SK-N-DZ (cell line): ENCODE data around the gene POLE4. TPM values are rescaled to one million over a fixed set of nuclear protein-coding genes. Genes with fewer than 3 reads are reported as not detected.

Experiments used
- DNase-seq: peaks from one replicate; pipeline ENCODE4 v3.0.0-alpha.2; 2015; ENCODE audit warnings: low spot score
- polyA plus RNA-seq, 2 experiments: library from polyadenylated mRNA; depleted of rRNA; stranded (reverse); fragments of >200 nt; gene quantifications; 2 replicates each; pipeline ENCODE4 v1.2.3, GENCODE V29; 2014

POLE4 gene, protein sequence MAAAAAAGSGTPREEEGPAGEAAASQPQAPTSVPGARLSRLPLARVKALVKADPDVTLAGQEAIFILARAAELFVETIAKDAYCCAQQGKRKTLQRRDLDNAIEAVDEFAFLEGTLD
- polyA plus RNA-seq (2014; cell fraction: cytosol; rRNA removed): 18.8 and 22.4 TPM in 2 replicates
- 6.5 and 9.0 TPM in 2 replicates for polyA plus RNA-seq (2014; cell fraction: nucleus; rRNA removed)

DNA sequence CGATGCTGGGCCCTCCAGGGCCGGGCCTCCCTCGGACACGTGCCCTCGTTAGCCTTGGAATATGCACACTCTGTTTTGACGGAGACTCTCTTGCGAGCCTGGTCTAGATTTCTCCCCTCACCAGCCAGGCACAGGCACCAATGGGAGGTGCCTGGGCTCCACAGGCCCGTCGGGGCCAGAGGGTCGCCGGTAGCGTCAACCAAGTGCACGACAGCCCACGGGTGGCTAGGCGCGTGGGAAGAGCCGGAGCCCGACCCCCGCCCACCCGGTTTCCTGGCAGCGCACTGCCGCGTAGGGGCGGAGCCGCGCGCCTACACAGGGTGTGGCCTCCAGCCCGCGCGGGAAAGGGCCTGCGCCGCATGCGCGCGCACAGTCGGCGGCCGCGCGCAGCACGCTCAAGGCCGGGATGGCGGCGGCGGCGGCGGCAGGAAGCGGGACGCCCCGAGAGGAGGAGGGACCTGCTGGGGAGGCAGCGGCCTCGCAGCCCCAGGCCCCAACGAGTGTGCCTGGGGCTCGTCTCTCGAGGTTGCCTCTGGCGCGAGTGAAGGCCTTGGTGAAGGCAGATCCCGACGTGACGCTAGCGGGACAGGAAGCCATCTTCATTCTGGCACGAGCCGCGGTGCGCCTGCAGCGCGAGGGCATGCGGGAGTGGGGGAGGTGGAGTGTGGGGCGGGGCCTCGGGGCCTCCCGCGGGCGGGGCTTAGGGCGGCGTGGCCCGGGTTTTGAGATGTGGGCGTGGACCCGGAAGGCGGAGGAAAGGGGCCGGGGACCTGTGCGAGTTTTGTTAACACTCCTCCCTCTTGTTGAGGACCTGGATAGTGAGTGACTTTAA is at the start of gene POLE4:
Gene POLE4, plus strand, starts transcription at position 370 of the 832 bp plus-strand sequence. Its CDS starts 37 bp downstream, at position 407.
- peak; percentile 85 for DNase-seq

DNA sequence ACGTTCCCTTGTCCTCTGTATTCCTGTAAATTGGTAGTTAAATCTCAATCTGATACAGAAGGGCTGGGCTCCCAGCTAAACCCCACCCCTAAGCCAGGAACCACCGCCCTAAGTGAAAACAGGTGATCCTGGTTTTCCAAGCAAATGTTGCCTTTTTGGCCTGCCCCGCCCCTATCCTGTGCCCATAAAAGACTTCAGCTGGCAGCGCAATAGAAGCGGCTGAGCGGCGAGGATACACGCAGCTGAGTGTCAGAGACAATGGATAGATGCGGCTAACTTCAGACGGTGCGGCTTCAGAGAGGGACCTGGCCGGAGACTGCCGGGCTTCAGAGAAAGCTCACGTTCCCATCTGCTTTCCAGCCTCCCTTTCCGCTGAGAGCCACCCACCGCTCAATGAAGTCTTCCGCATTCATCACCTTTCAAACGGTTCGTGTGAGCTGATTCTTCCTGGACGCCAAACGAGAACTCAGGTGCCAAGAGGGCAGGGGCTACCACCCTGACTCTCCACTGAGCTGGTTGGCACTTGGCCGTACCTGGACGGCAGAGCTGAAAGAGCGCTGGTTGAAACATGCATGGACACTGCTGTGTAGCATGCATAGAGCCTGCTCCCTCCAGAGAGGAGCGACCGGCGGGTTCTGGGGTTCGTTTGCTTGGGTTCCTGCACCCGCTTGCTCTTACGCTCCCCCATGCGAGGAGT is 49.5 kb upstream of the POLE4 start:
- DNase-seq: no peak

DNA sequence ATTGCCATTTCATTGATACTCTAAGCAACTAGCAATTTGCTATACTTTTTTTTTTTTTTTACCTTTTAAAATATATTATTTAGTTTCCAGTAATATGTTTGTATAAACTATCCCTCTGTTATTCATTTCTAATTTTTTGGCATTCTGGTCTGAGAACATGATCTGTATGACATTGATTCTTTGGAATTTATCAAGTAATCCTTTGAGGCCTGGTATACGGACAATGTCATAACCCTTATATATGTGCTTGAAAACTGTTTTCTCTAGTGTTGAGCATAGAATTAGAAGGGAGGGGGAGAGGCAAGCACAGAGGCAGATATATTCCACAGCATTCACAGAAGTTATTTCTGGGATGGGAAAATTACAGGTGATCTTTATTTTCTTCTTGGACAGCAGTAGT is 48.2 kb upstream of the POLE4 start:
- DNase-seq: no peak

DNA sequence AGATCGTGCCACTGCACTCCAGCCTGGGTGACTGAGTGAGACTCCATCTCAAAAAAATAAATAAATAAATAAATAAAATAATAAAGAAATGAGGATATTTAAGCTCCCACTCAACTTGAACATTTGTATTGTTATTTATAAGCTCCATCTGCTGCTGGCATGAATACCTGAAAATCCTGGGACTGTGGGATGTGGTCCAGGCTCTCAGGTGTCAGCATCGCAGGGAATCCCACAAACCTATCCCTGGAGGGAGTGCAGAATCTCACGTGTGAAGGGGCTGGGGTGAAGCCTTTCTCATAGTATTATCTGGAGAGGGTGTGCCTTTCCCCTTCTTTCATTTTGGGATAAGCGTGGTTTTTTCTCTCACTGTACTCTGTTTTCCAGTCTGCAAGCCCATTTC is 47.4 kb upstream of the POLE4 start:
- DNase-seq: no peak

DNA sequence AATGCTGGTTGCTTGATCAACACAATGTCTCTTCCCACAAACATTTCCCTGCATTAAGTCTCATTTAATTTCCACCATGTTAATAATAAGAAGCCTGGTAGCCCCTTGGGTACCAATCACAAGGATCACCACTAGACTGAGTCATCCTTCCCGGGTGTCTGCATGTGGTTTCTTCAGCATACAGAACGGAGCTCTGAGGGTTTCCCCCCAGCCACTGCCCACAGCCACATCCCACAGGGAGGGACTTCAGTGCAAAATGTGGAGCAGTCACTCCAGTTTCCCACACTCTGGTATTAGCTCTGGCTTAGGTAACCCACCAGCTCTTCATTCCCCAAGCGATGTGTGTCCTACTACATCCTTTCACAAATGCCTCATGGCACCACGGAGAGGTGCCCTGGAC is 42.7 kb upstream of the POLE4 start:
- no peak for DNase-seq

DNA sequence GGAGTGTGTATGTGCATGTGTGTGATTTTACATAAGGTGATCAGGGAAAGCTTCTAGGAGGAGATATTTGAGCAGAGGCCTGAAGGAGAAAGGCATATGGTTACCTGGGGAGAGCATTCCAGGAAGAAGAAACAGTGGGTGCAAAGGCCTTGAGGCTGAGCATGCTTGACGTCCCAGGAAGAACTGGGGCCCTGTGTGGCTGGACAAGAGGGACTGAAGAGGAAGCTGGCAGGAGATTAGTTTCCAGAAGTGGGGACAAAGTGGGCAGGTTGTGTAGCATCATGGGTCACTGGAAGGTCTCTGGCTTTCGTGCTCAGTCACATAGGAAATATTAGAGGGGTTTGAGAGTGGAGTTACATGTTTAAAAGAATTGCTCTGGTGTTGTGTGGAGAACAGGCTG is 42.0 kb upstream of the POLE4 start:
- no peak for DNase-seq

DNA sequence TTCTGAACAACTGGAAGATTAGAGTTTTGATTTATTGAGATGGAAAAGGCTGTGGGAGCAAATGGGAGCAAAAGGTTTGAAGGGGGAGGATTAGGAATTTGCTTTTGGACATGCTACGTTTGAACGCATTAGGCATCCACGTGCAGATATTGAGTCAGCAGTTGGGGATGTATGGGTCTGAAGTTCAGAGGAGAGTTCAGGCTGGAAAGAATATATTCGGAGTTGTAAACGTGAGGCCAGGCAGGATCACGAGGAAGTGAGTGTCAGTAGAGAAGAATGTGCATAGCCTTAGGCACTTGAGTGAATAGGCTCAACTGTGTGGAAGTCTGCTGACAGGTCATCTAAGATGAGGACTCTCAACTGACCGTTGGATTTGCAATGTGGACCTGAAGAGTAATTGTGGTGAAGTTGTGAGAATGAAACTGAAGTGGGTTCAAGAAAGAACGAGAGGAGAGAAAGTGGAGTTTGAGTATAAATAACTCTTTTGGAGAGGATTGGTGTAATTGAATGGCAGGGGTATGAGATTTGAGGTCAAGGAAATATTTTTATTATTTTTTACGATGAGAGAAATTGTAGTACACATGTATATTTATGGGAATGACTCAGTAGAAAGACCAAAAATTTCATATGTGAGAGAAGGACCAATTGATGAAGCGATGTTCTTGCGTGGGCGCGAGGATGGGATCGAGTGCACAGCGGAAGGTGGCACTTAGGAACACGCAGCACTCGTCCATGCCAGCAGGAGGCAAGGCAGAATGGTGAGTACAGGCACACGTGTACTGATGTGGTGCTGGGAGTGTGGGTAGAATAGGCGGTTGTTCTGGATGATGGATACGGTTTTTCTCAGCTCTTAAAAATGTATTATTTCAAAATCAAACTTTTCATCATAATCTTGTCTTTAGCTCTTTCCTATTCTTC is 40.5 kb upstream of the POLE4 start:
- no peak for DNase-seq

DNA sequence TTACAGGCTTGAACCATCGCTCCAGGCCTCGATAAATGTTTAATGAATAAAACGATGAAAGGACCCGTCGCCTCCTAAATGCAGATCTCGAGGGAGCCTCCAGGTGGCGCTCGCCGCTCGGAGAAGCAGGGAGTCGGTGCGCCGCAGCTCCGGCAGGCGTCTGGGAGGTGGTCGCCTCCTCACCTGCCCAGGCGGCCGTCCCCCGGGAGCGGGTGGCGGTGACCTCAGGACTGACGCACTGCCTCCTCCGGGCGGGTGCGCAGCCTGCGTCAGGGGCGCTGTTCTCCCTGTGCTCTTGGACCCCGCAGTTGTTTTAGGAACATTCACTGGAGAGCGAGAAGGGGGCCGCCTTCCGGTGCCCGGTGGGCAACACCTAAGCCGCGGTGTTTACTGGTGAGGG is 38.6 kb upstream of the POLE4 start:
- DNase-seq: peak; percentile 70

DNA sequence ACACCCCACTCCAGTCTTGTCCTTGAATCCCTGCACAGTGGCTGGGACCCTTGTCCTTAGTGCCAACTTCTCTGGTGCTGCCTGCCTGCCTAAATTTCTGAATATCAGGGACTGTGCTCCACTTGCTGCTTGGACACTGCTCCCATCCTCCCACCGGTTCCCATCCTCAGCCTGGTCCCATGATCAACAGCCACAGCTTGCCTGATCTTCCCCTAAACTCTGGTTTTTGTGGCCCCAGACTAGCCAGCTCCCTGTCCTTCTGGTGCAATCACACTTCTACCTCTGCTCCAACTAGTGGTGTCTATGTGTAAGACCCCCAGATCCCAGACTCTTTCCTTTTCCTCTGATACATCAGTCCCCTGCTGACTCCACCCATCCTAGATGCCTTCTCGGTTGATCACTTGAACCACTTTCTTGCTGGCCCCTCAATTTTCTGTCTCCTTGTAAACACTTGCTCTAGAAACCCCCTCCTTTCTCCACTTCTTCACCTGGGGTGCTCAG is 37.2 kb upstream of the POLE4 start:
- peak; percentile 24 for DNase-seq

DNA sequence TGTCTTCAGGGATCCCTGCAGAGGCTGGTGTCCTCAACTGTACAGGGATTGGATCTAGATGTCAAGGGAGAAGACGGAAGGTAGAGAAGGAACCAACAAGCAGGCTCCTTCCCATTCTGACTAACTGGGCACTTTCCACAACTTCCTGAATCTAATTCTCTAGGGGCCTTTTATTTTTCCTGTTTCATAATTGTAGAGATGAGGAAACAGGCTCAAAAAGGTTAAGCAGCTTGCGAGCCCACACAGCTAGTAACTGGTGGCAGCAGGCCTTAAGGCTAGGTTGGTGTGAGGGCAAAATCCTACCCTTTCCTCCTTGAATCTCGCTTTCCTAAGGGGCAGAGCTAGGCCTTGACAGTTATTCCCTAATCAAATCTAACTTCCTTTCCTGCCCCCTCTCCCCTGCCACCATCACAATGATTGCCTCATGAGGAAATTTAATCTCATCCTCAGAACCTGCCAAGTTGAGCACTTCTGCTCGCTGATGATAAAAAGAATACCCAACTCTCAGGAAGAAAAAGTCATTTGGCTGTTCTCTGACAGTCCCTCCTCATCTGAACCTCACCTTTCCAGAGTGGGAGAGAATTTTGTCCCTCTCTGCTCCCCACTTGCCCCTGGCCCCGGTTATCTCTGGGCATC is 35.7 kb upstream of the POLE4 start:
- DNase-seq: peak; percentile 26

DNA sequence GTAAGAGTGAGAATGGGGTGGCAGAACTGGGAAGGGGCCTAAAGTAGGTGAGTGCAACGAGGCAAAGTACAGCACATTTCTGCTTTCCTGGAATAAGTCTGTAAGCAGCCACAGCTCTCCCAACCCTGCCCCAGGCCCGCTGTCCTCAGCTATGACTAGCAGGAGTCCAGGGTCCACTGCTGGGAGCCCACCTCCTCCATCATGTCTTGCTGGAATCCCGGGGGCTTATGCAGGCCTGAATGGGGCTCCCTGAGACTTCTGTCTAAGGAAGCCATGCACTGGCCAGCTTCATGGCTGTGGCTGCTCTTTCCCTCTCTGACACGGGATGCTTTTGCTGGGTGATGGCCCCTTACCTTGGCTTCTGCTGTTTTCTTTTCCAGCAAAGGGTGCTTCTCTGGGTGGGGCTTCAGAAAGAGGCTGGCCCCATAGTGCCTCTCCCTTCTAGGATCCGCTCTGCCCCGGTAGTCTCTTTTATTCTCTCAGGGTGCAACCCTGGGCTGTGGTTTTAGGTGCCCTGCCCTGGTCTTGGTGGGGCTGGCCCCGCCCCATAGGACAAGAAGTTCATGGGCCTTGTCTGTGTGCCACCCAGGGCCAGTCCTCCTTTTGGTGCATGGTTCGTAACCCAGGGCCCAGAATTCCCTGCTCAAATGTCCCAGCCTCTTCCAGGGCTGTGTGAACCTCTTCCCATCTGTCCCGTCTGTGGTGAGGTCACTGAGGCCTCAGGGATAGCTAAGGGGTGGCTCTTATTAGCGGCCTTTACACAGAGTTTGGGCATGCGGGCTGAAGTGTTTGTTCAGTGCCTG is 33.8 kb upstream of the POLE4 start:
- no peak for DNase-seq

DNA sequence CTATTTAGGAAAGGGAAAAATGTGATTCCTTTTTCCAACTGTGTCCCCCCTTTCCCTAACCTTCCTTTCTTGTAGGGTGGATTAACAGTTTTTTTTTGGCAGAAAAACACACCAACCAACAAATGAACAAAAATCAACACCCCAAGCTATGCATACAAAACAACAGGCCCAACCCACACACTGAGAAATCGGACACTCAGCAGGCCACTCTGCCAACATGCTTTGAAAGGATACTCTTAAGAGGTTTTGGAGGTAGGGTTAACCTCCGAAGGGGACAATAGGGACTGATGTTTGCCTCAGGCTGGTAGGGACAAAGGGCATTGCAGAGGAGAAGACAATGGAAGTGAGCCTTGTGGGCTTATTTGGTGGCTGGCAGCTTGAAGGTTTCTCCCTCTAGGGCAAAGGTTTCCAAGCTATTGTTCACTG is 33.1 kb upstream of the POLE4 start:
- DNase-seq: no peak

DNA sequence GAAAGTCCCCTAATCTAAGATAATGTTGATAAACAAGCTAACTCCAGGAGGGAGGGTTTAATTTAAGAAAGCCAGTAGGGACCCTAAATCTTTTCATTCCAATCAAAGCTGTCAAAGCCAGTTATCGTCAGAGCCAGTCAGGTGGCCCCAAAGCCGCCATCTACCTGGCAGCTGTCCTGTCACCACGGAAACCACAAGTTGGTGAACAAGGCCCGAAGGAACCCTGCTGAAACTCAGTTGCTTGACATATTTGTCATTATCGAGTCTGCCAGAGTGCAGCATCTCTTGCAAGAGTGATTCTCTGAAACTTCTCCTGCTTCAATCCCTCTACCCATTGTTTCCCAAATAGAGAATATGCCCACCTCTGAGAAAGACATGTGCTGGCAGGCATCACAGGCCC is 30.8 kb upstream of the POLE4 start:
- DNase-seq: no peak

DNA sequence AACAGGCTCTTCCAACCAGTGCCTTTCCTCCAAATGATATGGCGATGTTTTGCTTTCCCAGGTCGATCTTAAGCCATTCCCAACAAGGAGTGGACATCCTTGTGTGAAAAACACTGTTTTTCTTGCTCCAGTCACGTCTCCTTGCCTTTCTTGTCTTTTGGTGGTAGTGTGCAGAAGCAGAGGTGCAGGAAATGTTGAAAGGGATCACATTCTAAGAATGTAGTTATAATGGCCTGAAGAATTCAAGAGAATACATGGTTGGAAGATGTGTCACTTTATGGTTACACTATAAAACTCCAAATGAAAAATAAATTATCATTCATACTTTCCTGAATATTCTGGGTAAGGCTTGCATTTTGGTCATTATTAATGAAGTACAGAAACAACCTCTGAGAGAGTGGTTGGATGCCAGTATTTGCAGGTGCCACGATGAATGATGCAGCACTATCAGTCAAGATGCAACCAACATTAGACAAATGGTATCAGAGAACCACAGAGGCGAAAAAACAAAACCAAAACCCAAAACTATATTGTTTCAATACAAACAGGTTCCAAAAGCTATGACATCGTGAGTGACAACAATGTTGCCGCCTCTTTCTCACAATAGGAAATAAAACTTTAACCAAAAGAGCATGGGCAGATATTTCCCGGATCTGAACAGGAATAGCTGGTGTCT is 27.5 kb upstream of the POLE4 start:
- no peak for DNase-seq

DNA sequence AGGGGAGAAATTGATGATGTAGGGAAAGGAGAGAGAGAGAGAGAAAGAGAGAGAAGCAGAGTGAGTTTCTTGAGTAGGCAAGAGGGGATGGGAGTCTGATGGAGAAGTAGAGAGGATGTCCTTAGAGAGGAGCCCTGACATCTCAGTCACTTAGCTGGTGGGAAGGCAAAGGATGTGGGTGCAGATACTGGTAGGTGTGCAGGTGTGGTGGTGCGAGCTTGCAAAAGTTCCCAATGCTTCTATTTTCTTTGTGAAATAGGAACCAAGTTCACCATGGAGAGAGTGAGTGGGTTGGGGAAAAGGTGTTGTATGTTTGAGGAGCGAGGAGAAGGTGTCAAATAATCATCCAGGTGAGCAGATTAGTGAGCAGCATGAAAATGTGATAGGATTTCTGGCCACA is 26.5 kb upstream of the POLE4 start:
- no peak for DNase-seq

DNA sequence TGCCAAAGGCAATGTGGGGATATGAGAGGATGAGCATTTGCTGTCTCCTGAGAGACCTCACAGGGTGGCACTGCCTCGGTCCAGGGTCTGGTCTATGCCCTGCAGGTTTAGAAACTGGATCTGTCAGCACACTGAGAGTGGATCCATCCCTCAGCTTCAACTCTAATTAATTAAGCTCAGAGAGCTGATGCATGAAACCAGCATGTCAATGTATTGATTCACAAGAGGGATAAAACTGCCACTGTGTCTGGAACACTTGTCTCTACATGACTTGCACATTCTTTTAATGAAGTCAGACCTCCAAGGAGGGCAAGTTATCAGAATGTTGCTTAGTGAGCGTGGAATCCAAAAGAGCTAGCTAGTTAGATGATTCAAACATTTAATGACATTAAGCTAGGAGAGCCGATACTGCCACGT is 22.5 kb upstream of the POLE4 start:
- DNase-seq: no peak

DNA sequence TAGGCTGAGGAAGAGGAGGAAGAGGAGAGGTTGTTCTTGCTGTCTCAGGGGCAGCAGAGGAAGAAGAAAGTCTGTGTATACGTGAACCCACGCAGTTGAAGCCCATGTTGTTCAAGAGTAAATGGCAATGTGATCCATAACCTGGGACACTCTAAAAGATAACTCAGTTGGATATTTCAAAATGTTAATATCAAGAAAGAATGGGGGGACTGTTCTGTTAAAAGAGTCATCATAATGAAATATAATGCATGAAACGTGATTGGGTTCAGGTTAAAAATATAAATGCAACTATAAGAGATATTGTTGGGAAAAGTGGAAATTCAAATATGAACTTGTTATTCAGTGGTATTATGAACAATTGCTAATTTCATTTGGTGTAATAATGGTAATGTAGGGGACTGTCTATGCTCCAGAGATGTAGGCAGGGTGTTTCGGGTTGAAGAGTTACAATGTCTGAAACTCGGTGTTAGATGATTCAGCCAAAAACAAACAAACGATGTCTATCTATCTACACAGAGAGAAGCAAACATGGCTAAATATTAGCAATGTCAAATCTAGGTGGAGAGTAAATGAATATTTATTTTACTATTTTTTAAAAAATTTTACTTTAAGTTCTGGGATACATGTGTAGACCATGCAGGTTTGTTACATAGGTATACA is 21.1 kb upstream of the POLE4 start:
- DNase-seq: no peak

DNA sequence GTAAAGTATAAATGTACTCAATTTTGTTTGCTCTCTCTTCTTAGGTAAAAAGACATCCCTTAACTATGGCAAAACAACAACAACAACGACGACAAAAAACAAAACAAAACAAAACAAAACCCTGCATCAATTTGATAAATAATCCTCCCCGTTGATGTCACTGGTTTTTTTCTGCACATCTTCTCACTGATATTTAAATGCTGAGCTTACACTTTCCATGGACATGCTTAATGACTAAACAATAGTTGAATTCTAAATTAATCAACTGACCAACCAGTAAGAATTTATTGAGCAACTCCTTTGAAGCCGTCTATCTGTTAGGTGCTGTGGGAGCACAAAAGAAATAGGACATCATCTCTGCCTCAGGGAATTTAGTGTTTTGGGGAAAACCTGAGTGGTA is 20.2 kb upstream of the POLE4 start:
- no peak for DNase-seq
